DOHH2 (cell line): Measurements from ENCODE around the gene DOCK10.

Experiments used
- H3F3A ChIP-seq: fragments of 200-600 bp; sonication (generic), shearing (Covaris generic); 2 replicates; pipeline ENCODE4 v1.6.0; 2016; ENCODE audit warnings: antibody characterized with exemption, mild to moderate bottlenecking; ENCODE audit not compliant: control insufficient read depth, insufficient read depth
- H3K27ac ChIP-seq: fragments of 200-600 bp; sonication (generic); 2 replicates; pipeline ENCODE4 v1.5.1; 2014; ENCODE audit warnings: low read depth, mild to moderate bottlenecking, low read length, moderate library complexity
- H3K27me3 ChIP-seq: fragments of 200-600 bp; sonication (generic); 2 replicates; pipeline ENCODE4 v1.6.1; 2014; ENCODE audit warnings: mild to moderate bottlenecking, low read length, mixed read lengths; ENCODE audit not compliant: control insufficient read depth
- H3K36me3 ChIP-seq: fragments of 200-600 bp; sonication (generic); 2 replicates; pipeline ENCODE4 v1.6.1; 2014; ENCODE audit warnings: mild to moderate bottlenecking, low read length, moderate library complexity, mixed read lengths; ENCODE audit not compliant: control insufficient read depth
- H3K4me1 ChIP-seq: fragments of 200-600 bp; sonication (generic); 2 replicates; pipeline ENCODE4 v1.6.1; 2014; ENCODE audit warnings: mild to moderate bottlenecking, low read length, mixed read lengths; ENCODE audit not compliant: control insufficient read depth
- H3K4me2 ChIP-seq: fragments of 200-600 bp; sonication (generic); 2 replicates; pipeline ENCODE4 v1.6.0; 2014; ENCODE audit warnings: mild to moderate bottlenecking, low read length, moderate library complexity
- H3K4me3 ChIP-seq: fragments of 200-600 bp; sonication (generic); 2 replicates; pipeline ENCODE4 v1.5.1; 2014; ENCODE audit warnings: mild to moderate bottlenecking, low read length, mixed read lengths
- H3K79me2 ChIP-seq: fragments of 200-600 bp; sonication (generic); 2 replicates; pipeline ENCODE4 v1.6.1; 2014; ENCODE audit warnings: mild to moderate bottlenecking, low read length, mixed read lengths; ENCODE audit not compliant: control insufficient read depth
- H3K9me2 ChIP-seq: fragments of 200-600 bp; sonication (generic); replicated peaks from 2 replicates; pipeline ENCODE4 v1.6.1; 2014; ENCODE audit warnings: mild to moderate bottlenecking, low read length, mixed read lengths; ENCODE audit not compliant: control insufficient read depth
- H3K9me3 ChIP-seq: fragments of 200-600 bp; sonication (generic); 2 replicates; pipeline ENCODE4 v1.6.1; 2014; ENCODE audit warnings: antibody characterized with exemption, low read length, mixed read lengths; ENCODE audit not compliant: control insufficient read depth, insufficient read depth
- H4K20me1 ChIP-seq: fragments of 200-600 bp; sonication (generic); 2 replicates; pipeline ENCODE4 v1.6.0; 2014; ENCODE audit warnings: low read depth, mild to moderate bottlenecking, antibody characterized with exemption, low read length, moderate library complexity; ENCODE audit not compliant: control insufficient read depth, insufficient read depth
- CTCF ChIP-seq: fragments of 200-600 bp; sonication (generic); IDR thresholded peaks from one replicate; pipeline ENCODE4 v1.5.1; 2014; ENCODE audit warnings: antibody characterized with exemption, mild to moderate bottlenecking, low read depth, low read length; ENCODE audit not compliant: poor library complexity, severe bottlenecking
- EZH2phosphoT487 ChIP-seq: fragments of 200-600 bp; sonication (generic); IDR thresholded peaks from 2 replicates; pipeline ENCODE4 v1.6.1; 2017; ENCODE audit warnings: borderline replicate concordance, mild to moderate bottlenecking, antibody characterized with exemption, low read length, moderate library complexity, mixed read lengths

The DOCK10 gene

GRCh38 chr2:224835405-224835804 lies 206.9 kb downstream of the DOCK10 start:
- H3K27ac ChIP-seq, result no peak overlapping the region
- no peaks in the 10 kb centered on the region for H3K36me3 ChIP-seq
- no peaks in the 10 kb centered on the region for H4K20me1 ChIP-seq
- H3K9me2 ChIP-seq, result no peaks in the 10 kb centered on the region
- H3F3A ChIP-seq, result no peaks in the 10 kb centered on the region
- H3K4me3 ChIP-seq, result no peak overlapping the region
- no peaks in the 10 kb centered on the region for H3K9me3 ChIP-seq
- H3K79me2 ChIP-seq, result no peaks in the 10 kb centered on the region
- H3K27me3 ChIP-seq, result no peaks in the 10 kb centered on the region
- TF ChIP-seq EZH2phosphoT487 (no peak), CTCF (no peak)
- no peak overlapping the region for H3K4me2 ChIP-seq
- no peaks in the 10 kb centered on the region for H3K4me1 ChIP-seq

DNA sequence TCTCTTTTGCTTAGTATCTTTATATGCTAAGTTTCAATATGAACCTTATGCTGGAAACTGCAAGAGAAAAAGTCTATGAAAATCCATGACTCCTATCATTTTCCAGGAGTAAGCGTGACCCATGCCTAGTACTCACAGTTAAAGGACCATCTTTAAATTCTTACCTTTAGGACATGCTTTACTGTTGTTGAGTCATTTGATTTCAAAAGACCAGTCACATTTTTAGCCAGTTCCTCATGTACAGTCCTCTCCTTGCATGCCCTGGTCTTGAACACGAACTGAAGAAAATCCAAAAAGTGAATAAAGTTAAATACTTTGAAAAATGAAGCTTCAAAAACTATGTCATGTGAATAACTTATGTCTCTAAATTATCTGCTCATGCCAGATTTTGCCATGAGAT lies 208.3 kb downstream of the DOCK10 start:
- H3K4me2 ChIP-seq, result no peak overlapping the region
- H3K4me1 ChIP-seq, result no peaks in the 10 kb centered on the region
- no peak overlapping the region for H3K27ac ChIP-seq
- H3K27me3 ChIP-seq, result no peaks in the 10 kb centered on the region
- H3K36me3 ChIP-seq, result no peaks in the 10 kb centered on the region
- H3K79me2 ChIP-seq, result no peaks in the 10 kb centered on the region
- H3F3A ChIP-seq, result no peaks in the 10 kb centered on the region
- H3K9me2 ChIP-seq, result no peaks in the 10 kb centered on the region
- H3K9me3 ChIP-seq, result no peaks in the 10 kb centered on the region
- H3K4me3 ChIP-seq, result no peak overlapping the region
- no peaks in the 10 kb centered on the region for H4K20me1 ChIP-seq
- TF ChIP-seq EZH2phosphoT487 (no peak), CTCF (no peak)

DNA sequence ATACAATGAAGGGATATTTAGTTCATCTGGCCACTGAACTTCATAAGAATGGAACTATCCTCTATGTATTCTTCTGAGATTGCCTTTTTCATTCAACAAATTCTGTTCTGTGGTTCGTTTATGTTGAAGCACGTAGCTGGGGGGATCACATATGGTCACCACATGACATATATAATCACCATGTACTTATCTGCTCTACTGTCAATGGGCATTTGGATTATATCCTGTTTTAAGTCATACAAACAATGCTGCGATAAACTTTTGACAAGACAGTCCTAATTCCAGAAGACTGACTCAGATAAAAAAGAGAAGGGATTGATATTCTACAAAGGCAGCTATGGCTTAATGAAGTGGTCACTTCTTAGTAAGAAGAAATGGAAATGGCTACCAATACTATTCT lies 210.1 kb downstream of the DOCK10 start:
- H3K27me3 ChIP-seq, result no peaks in the 10 kb centered on the region
- H3K4me2 ChIP-seq, result no peak overlapping the region
- no peak overlapping the region for H3K27ac ChIP-seq
- no peaks in the 10 kb centered on the region for H3K9me2 ChIP-seq
- no peaks in the 10 kb centered on the region for H3K79me2 ChIP-seq
- H3K9me3 ChIP-seq, result no peaks in the 10 kb centered on the region
- H3K4me3 ChIP-seq, result no peak overlapping the region
- H3K4me1 ChIP-seq, result no peaks in the 10 kb centered on the region
- no peaks in the 10 kb centered on the region for H4K20me1 ChIP-seq
- no peak for TF ChIP-seq EZH2phosphoT487
- TF ChIP-seq CTCF, result no peak
- no peaks in the 10 kb centered on the region for H3F3A ChIP-seq
- no peaks in the 10 kb centered on the region for H3K36me3 ChIP-seq

GRCh38 chr2:224831530-224831929 lies 210.7 kb downstream of the DOCK10 start:
- no peaks in the 10 kb centered on the region for H4K20me1 ChIP-seq
- H3K4me1 ChIP-seq, result no peaks in the 10 kb centered on the region
- H3F3A ChIP-seq, result no peaks in the 10 kb centered on the region
- H3K4me3 ChIP-seq, result no peak overlapping the region
- no peaks in the 10 kb centered on the region for H3K9me3 ChIP-seq
- TF ChIP-seq EZH2phosphoT487, result no peak
- no peak for TF ChIP-seq CTCF
- H3K27me3 ChIP-seq, result no peaks in the 10 kb centered on the region
- no peaks in the 10 kb centered on the region for H3K9me2 ChIP-seq
- no peak overlapping the region for H3K27ac ChIP-seq
- no peaks in the 10 kb centered on the region for H3K79me2 ChIP-seq
- H3K4me2 ChIP-seq, result no peak overlapping the region
- H3K36me3 ChIP-seq, result no peaks in the 10 kb centered on the region
